HTERT RPE-1 (cell line): ENCODE data around the gene PYDC2.
"Not testable (repeated sequence)": the region's sequence is repeated elsewhere in the genome, so short reads cannot be mapped to it uniquely, and the experiment has no call there.

Experiments used
- in situ Hi-C: fragments of 300-500 bp; cut with MboI; formaldehyde crosslinking; loops from 4 replicates; pipeline ENCODE4 v1.14.3; 2020; ENCODE audit warnings: low sequenced_read_pairs

PYDC2 gene

GRCh38 chr3:191460360-191460759, 603 bp upstream of the PYDC2 start:
- in situ Hi-C loops, result no loop called here

- in situ Hi-C loops, result no loop called here
These were observed 9.1 kb downstream of the PYDC2 start for GRCh38 chr3:191470080-191470479.

DNA sequence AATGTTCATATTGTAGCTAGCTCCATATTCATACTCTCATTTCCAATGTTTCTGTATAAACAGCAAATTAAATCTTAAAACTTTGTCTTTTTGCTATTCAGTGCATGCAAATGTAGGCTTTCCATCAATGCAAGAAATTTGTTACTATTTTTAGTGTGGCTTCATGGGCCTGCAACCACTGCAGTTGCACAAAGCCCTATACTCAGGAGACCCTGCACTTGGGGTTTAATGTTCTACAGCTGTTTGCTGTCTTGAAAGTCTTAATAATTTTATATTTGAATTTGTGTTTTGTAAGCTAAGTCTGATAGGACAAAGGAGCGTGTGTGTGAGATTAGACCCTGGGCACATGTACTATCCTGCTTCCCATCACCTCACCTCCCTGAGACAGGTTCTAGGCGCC, 9.6 kb downstream of the PYDC2 start:
- in situ Hi-C loops, result no loop called here

DNA sequence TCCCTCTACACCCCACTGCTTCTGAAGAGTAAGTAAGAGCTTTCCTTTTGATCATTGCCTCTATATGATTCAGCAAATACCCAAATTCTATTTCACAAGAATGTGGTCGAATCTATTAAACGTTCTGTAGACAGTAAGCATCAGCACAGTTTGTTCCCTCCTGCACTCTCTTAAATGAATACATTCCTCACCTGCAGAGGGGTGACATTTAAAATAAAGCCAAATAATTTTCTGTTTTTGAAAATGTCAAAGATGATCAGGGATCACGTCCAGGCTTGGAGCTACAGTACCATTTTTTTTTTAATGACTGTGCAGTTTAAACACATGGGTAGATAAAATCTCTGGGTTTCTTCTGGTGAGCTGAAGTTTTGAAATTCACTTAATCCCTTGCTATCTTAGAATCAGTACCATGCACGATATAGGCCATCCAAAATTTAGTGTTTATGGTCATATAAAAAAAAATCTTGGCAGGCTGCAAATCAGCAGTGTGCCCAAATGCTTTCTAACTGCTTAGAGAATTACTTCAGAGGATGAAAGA, 12.8 kb downstream of the PYDC2 start:
- in situ Hi-C loops, result no loop called here

DNA sequence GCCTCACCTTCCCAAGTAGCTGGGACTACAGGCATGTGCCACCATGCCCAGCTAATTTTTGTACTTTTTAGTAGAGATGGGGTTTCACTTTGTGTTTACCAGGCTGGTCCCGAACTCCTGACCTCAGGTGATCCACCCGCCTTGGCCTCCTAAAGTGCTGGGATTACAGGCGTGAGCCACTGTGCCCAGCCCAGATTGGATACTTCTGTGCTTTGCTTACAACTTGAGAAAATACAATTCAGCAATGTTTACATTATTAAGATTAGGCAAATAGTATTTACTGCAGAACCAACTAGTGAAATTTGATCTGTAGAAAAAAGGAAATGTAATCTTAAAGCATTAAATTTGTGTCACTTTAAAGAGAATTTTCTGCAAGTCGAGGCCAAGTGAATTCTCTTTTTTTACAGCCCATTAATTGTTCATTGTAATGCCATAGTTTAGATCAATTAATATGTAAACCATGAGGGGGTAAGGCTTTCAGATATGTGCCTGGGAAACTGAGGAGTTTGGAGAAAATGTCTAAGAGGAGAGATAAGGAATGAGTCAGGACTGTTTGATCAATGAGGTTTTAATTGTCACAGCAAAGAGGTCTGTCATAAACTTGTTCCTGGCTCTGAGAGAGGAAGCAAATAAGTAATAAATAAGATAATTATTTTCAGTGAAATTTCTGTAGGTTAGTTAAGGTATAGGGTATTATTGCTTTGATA, 15.3 kb downstream of the PYDC2 start:
- in situ Hi-C loops, result no loop called here

GRCh38 chr3:191483994-191484393, 23.0 kb downstream of the PYDC2 start:
- in situ Hi-C loops, result not testable (repeated sequence)

DNA sequence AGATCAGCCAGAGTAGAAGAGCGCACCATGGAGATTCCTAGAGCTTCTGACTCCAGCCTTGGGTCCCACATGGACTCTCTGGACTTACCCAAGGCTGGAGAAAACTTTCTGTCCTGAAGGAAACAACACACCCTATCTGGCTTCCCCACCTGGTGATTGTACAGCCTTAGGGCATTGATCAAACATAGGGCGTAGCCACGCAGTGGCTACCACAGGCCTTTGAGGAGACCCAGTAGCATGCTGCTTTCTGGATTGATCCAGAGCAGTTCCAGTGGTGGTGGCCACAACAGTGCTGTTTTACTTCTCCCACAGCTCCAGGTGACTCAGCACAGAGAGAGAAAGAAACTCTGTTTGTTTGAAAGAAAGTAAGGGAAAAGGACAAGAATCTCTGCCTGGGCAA, 23.5 kb downstream of the PYDC2 start:
- in situ Hi-C loops, result no loop called here

GRCh38 chr3:191492601-191493000, 31.6 kb downstream of the PYDC2 start:
- in situ Hi-C loops, result no loop called here

DNA sequence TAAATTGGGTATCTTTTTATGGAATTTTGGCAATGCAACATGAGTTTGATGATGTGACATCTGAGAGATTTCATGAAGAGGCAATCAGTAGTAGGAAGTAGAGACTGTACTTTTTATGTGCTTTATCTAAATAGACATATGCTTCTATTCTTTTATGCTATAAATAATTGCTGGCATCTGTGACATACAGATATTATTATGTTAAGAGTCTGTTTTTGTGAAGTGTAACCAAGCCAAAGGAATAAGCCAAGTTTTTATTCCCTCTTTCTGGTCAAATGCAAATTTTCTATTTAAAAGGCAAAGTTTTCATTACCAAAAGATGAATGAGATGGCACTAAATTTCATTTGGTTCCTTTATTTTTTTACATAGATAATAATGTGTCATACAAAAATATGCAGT, 32.4 kb downstream of the PYDC2 start:
- in situ Hi-C loops, result no loop called here

DNA sequence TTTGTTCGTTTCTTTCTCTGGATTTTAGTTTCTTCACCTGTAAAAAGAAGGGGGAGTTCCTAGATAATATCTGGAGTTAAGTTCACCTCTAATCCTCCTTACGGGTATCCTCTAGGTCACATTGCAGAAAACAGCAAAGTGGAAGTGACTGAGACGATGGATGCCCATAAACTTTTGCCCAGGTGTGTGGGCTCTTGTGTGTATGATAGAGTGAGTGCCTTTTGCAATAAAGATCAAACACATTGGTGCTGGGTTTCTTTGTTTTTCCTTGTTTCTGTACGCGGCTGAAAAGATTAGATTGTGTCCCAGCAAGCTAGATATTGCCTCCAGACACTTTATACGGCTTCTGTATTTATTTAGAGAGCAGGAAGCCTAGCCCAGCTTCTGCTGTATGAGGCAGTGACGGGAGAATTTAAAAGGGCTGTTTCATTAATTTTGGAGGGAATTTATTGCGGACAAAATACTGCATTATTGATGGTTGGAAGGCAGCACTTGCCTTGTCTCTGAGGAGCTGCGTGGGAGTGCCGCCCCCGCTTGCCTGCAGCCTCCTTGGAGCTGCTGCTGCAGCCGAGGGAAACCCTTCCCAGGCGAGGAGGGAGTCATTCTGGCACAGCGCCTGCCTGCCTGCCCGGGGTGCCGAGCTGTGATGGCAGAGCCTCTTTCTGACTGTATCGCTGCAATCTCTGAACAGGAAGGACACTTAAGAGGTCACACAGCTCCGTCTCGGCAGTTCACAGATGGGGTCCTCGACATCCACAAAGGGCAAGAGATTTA, 38.5 kb downstream of the PYDC2 start:
- in situ Hi-C loops, result no loop called here

- in situ Hi-C loops, result no loop called here
These were observed 39.9 kb downstream of the PYDC2 start for GRCh38 chr3:191500892-191501291.

DNA sequence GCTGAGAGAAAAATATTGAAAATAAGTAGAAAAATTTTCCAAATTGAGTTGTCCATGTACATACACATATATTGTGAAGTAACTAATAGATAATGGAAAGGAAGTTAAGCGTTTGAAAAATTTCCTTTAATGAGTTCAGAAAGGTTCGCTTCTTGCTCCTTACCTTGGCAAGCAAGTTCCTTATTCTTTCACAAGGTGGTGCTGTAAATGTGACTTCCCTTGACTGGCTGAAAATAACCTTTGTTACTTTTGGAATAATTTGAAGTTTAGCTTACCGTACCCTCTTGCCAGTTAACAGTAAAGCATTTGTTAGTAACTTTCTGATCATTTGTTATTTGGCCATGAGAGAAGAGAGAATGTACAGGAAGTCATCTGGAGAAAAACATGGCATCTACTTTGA, 41.6 kb downstream of the PYDC2 start:
- in situ Hi-C loops, result no loop called here

- in situ Hi-C loops, result no loop called here
These were observed 48.1 kb downstream of the PYDC2 start for GRCh38 chr3:191509078-191509477.
